ENCODE data around the gene PTEN. TPM values are rescaled to one million over a fixed set of nuclear protein-coding genes. Genes with fewer than 3 reads are reported as not detected.
"Not testable (repeated sequence)": the region's sequence is repeated elsewhere in the genome, so short reads cannot be mapped to it uniquely, and the experiment has no call there.

The PTEN gene
- total RNA-seq, 1 donor from 2014 or later: 116 TPM

GRCh38 chr10:87845624-87845998 is 17.8 kb upstream of the PTEN start:
- no peak for DNase-seq (ENCODE audit: low read depth)

- peak; percentile 92 for DNase-seq (ENCODE audit: low read depth)
Measured at GRCh38 chr10:87846023-87846422, 17.4 kb upstream of the PTEN start.

GRCh38 chr10:87846711-87847110 is 16.7 kb upstream of the PTEN start:
- not testable (repeated sequence) for DNase-seq (ENCODE audit: low read depth)

- no peak for DNase-seq (ENCODE audit: low read depth)
Measured at GRCh38 chr10:87847550-87847949, 15.9 kb upstream of the PTEN start.

- DNase-seq (ENCODE audit: low read depth): peak; percentile 53
Measured at GRCh38 chr10:87849001-87849400, 14.4 kb upstream of the PTEN start.

GRCh38 chr10:87850742-87851205 is 12.7 kb upstream of the PTEN start:
- DNase-seq (ENCODE audit: low read depth): peak; percentile 63

- no peak for DNase-seq (ENCODE audit: low read depth)
Measured at GRCh38 chr10:87852089-87852488, 11.3 kb upstream of the PTEN start.

- DNase-seq (ENCODE audit: low read depth): not testable (repeated sequence)
Measured at GRCh38 chr10:87855247-87855646, 8.2 kb upstream of the PTEN start.

GRCh38 chr10:87855665-87856064 is 7.8 kb upstream of the PTEN start:
- not testable (repeated sequence) for DNase-seq (ENCODE audit: low read depth)

- DNase-seq (ENCODE audit: low read depth): peak; percentile 85
Measured at GRCh38 chr10:87860156-87860795, 3.1 kb upstream of the PTEN start.

GRCh38 chr10:87860816-87861403 is 2.5 kb upstream of the PTEN start:
- DNase-seq (ENCODE audit: low read depth): no peak

- DNase-seq (ENCODE audit: low read depth): peak; percentile 81
Measured at GRCh38 chr10:87861566-87861952, 1.9 kb upstream of the PTEN start.

GRCh38 chr10:87861953-87862678 is 1.3 kb upstream of the PTEN start:
- DNase-seq (ENCODE audit: low read depth): peak; percentile 90

GRCh38 chr10:87862679-87863052 is 759 bp upstream of the PTEN start:
- DNase-seq (ENCODE audit: low read depth): peak; percentile 46

GRCh38 chr10:87863951-87864495 is 598 bp downstream of the PTEN start:
- not testable (repeated sequence) for DNase-seq (ENCODE audit: low read depth)

GRCh38 chr10:87864496-87865059 is 1.2 kb downstream of the PTEN start:
- no peak for DNase-seq (ENCODE audit: low read depth)

GRCh38 chr10:87865241-87865881 is 1.9 kb downstream of the PTEN start:
- no peak for DNase-seq (ENCODE audit: low read depth)

- no peak for DNase-seq (ENCODE audit: low read depth)
Measured at GRCh38 chr10:87866412-87866974, 3.1 kb downstream of the PTEN start.

GRCh38 chr10:87867453-87867852 is 4.0 kb downstream of the PTEN start:
- DNase-seq (ENCODE audit: low read depth): no peak

- DNase-seq (ENCODE audit: low read depth): no peak
Measured at GRCh38 chr10:87868277-87868676, 4.9 kb downstream of the PTEN start.

- DNase-seq (ENCODE audit: low read depth): not testable (repeated sequence)
Measured at GRCh38 chr10:87869139-87869538, 5.7 kb downstream of the PTEN start.

Measured in renal cortical epithelial cell (primary cell).